ENCODE results near the gene NACC2. TPM values are rescaled to one million over a fixed set of nuclear protein-coding genes. Genes with fewer than 3 reads are reported as not detected.

The NACC2 gene
- 10 to 100 TPM in 5 of 12 donors, 1 to 10 TPM in 7; 4.9 to 60.9 (median 9.1) TPM for polyA plus RNA-seq (ENCODE audit: insufficient read length in 12 of 12)
- long read RNA-seq, donor 1, full-length matches to known transcripts, result 2 of 2 reads
- long read RNA-seq, donor 1, partial matches to known transcripts, result 0 of 2 reads
- long read RNA-seq, donor 1, other reads (novel, unspliced or antisense), result 0 of 2 reads
- long read RNA-seq, donor 2, full-length matches to known transcripts, result 3 of 8 reads
- long read RNA-seq, donor 2, partial matches to known transcripts, result 5 of 8 reads
- long read RNA-seq, donor 2, other reads (novel, unspliced or antisense), result 0 of 8 reads
- long read RNA-seq, donor 3, full-length matches to known transcripts, result 1 of 1 reads
- long read RNA-seq, donor 3, partial matches to known transcripts, result 0 of 1 reads
- long read RNA-seq, donor 3, other reads (novel, unspliced or antisense), result 0 of 1 reads
- long read RNA-seq, donor 4, full-length matches to known transcripts, result 1 of 1 reads
- long read RNA-seq, donor 4, partial matches to known transcripts, result 0 of 1 reads
- long read RNA-seq, donor 4, other reads (novel, unspliced or antisense), result 0 of 1 reads
- long read RNA-seq, donor 5, result 0 reads
- long read RNA-seq, donor 6, full-length matches to known transcripts, result 5 of 5 reads
- long read RNA-seq, donor 6, partial matches to known transcripts, result 0 of 5 reads
- long read RNA-seq, donor 6, other reads (novel, unspliced or antisense), result 0 of 5 reads
- long read RNA-seq, donor 7, result 0 reads
- long read RNA-seq, donor 8, full-length matches to known transcripts, result 4 of 4 reads
- long read RNA-seq, donor 8, partial matches to known transcripts, result 0 of 4 reads
- long read RNA-seq, donor 8, other reads (novel, unspliced or antisense), result 0 of 4 reads
- long read RNA-seq, donor 9, full-length matches to known transcripts, result 2 of 2 reads
- long read RNA-seq, donor 9, partial matches to known transcripts, result 0 of 2 reads
- long read RNA-seq, donor 9, other reads (novel, unspliced or antisense), result 0 of 2 reads
- long read RNA-seq, donor 10, full-length matches to known transcripts, result 4 of 4 reads
- long read RNA-seq, donor 10, partial matches to known transcripts, result 0 of 4 reads
- long read RNA-seq, donor 10, other reads (novel, unspliced or antisense), result 0 of 4 reads
- long read RNA-seq, donor 11, result 0 reads

DNA sequence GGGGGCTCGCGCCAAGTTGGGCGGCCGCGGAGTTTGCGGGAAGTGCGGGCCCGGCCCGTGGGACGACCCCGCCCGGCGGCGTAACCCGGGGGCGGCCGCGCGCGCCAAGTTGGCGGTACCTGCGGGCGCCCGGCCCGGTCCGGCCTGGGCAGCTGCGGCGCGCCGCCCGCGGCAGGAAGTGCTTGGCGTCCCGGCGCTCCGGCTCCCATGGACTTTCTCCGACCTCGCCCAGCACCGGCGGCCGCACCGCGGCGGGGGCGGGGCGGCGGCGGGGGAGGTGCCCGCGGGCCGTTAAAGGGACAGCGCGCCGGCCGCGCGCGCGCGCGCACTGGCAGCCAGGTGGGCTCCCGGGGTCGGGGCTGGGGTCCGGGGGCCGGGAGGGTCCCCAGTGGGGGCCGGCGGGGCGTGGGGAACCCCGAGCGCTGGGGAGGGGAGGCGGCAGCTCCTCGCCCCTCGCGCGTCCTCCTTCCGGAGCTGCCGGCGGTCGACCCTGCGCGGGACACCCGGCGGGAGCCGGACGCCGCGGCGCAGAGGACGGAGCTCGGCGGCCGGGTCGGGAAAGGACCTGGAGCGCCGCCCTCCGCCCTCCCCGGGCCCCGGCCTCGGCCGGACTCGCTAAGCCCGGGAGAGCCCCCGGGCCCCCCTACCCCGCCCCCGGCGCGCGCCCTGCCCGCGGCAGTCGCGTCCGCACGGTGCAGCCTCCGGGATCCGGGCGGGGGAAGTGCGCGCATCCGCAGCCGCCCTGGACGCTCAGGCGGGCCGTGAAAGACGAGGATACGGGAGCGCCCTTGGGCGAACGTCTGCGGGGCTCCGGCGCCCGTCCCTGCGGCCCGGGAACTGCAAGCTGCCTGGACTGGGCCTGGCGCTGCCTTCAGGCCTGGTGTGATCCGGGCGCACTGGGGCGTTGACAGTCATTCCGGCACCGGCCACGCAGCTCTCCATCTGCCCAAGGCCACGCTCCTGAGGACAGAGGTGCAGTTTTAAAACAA, at the start of gene NACC2:
TSS of gene NACC2 (minus strand) at position 220 of the 989 bp plus-strand sequence. CDS start 44,768 bp downstream, outside the sequence.
- DNase-seq, result no peak

GRCh38 chr9:136144450-136144849, 49.4 kb upstream of the NACC2 start:
- no peak for DNase-seq

GRCh38 chr9:136143215-136144001, 48.3 kb upstream of the NACC2 start:
- peak; percentile 17 for DNase-seq

GRCh38 chr9:136142859-136143214, 47.7 kb upstream of the NACC2 start:
- no peak for DNase-seq

- no peak for DNase-seq
These were observed 47.3 kb upstream of the NACC2 start for GRCh38 chr9:136142414-136142796.

GRCh38 chr9:136141682-136142413, 46.8 kb upstream of the NACC2 start:
- DNase-seq, result peak; percentile 20

DNA sequence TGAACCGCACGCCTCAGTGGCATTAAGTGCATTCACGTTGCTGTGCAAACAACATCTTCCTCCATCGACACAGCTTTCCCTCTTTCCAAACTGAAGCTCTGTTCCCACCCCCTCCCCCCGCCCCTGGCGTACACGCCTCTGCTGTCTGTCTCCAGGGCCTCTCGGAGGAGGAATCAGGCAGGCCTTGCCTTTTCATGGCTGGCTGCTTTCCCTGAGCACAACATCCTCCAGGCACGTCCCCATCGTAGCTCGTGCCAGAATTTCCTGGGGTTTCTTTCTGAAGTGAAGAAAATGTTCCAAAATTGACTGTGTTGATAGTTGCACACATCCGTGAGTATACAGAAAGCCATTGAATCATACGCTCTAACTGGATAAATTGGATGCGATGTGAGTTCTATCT, 45.9 kb upstream of the NACC2 start:
- peak; percentile 82 for DNase-seq

GRCh38 chr9:136140046-136140445, 45.0 kb upstream of the NACC2 start:
- no peak for DNase-seq

GRCh38 chr9:136138566-136138965, 43.5 kb upstream of the NACC2 start:
- no peak for DNase-seq

- DNase-seq, result no peak
These were observed 42.5 kb upstream of the NACC2 start for GRCh38 chr9:136137321-136138265.

DNA sequence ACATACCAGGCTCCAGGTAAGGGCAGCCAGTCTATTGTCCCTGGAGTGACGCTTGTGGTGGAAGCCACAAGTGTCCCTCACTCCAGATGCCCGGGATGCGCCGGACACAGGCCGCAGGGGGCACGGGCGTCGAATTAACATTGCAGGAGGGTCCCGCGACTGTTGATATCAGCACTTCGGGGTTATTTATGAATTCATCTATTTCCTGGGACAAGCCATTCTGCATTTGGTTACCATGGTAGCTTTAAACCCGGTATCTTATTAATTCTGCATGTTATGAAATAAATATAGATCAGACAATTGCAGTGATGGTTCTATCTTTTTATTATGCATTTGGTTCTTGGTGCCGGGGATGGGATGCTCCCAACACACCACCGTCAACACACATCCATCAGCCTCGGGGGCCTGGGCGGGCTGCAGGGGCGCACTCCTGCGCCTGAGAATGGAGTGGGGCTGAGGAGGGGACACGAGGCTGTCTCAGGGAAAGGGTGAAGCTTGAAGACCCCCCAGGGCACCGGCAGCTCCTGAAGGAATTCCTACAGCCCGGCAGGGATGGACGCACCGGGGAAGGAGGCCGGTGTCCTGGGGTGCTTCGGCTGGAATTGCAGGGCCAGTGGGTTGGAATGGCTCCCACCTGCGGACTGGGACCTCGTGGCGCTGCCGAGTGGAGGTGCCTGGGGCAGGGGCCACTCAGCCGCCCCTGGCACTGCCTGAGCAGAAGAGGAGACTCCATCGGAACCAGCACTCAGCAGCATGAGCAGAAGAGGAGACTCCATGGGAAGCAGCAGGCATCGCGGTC, 41.2 kb upstream of the NACC2 start:
- DNase-seq, result no peak

- DNase-seq, result no peak
These were observed 40.4 kb upstream of the NACC2 start for GRCh38 chr9:136135326-136136126.

- DNase-seq, result no peak
These were observed 38.9 kb upstream of the NACC2 start for GRCh38 chr9:136133959-136134484.

DNA sequence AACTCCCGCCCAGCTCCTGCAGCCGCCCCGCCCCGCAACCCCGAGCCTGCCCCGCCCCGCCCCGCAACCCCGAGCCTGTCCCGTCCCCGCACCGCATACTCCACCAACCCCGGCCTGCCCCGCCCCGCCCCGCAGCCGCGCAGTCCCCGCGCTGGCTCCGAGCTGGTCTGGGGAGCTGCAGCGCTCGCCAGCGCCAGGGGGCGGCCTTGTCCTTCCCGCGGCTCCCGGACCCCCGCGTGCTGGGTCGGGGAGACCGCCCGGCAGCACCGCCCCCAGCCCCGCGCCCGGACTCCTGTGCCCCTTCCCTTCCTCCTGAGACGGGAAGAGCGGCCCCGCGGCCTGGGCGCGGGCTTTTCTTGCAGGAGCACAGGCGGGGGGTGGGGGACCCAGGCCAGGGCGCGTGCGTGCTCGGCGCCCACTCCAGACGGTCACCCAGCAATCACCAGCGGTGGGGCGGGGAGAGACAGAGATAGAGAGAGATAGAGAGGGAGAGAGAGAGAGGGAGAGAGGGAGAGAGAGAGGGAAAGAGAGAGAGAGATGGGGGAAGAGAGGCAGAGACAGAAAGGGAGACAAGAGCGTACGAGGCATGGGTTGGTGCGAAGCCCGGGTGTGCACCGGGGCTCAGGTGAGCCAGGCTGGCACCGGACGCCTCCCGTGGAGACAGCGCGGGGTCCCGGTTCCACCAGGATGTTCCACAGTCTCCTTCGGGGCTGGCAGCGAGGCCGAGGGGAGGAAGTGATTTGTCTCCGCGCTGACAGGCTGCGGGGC, 38.3 kb upstream of the NACC2 start:
- no peak for DNase-seq

- no peak for DNase-seq
These were observed 37.5 kb upstream of the NACC2 start for GRCh38 chr9:136132512-136133050.
